PFSK-1 (cell line): ENCODE data around the gene JHY.

Experiments
- FOXP2 ChIP-seq: optimal IDR thresholded peaks from 2 replicates; pipeline ENCODE3; 2011; ENCODE audit warnings: borderline replicate concordance, control low read depth, inconsistent platforms; ENCODE audit not compliant: insufficient read depth; ENCODE audit errors: extremely low read length, extremely low read depth
- POLR2AphosphoS5 ChIP-seq: IDR thresholded peaks from 2 replicates; pipeline ENCODE4 v1.6.1; 2012; ENCODE audit warnings: low read depth, mild to moderate bottlenecking, control low read depth, low read length, moderate library complexity
- REST ChIP-seq, 2 experiments: IDR thresholded peaks; 2 replicates each; pipeline versions ENCODE4 v1.6.1 to v1.8.0; 2011 to 2012; ENCODE audit warnings: low read depth in 2 of 2, low read length in 2 of 2, control low read depth in 1 of 2, inconsistent platforms in 1 of 2, mild to moderate bottlenecking in 1 of 2, moderate library complexity in 1 of 2; ENCODE audit not compliant: insufficient read depth in 1 of 2
- SIN3A ChIP-seq: IDR thresholded peaks from 2 replicates; pipeline ENCODE4 v1.6.1; 2012; ENCODE audit warnings: mild to moderate bottlenecking, low read length, moderate library complexity, borderline replicate concordance; ENCODE audit not compliant: insufficient read depth
- TAF1 ChIP-seq: IDR thresholded peaks from 2 replicates; pipeline ENCODE4 v1.6.1; 2012; ENCODE audit warnings: low read length, control low read depth, borderline replicate concordance; ENCODE audit not compliant: insufficient read depth

The JHY gene

DNA sequence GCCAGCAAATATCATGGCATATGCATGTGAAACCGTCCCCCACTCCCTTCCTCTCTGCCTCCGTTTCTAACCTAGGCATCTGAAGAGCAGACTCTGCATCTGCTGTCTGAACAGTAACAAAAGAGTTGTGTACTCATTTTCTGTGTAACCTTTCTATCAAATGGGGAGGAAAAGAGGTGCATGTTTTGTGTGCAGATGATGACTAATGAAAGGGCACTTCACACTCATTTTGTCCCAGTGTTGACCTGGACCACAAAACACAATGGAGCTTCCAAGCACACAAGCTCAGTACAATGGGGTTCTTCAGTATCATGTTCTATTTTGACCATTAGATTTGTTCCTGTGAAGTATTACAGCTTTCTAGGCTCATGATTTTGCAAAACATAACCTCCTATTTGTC is 13.0 kb downstream of the JHY start:
- TF ChIP-seq POLR2AphosphoS5 (no peak), FOXP2 (no peak), SIN3A (no peak), REST (IDR thresholded peaks at IDR 0.05; ENCODE audit: insufficient read depth in 1 of 2, low read depth in 2 of 2, low read length in 2 of 2) (no peak), TAF1 (no peak)

- no peak for TF ChIP-seq FOXP2
- TF ChIP-seq SIN3A: no peak
- TF ChIP-seq REST (IDR thresholded peaks at IDR 0.05; ENCODE audit: insufficient read depth in 1 of 2, low read depth in 2 of 2, low read length in 2 of 2): no peak
- TF ChIP-seq POLR2AphosphoS5: no peak
- TF ChIP-seq TAF1: no peak
Observed at GRCh38 chr11:122897606-122898210, 15.1 kb downstream of the JHY start.

GRCh38 chr11:122898799-122899198 is 16.2 kb downstream of the JHY start:
- TF ChIP-seq REST (IDR thresholded peaks at IDR 0.05; ENCODE audit: insufficient read depth in 1 of 2, low read depth in 2 of 2, low read length in 2 of 2): no peak
- TF ChIP-seq TAF1: no peak
- no peak for TF ChIP-seq SIN3A
- no peak for TF ChIP-seq POLR2AphosphoS5
- TF ChIP-seq FOXP2: no peak

DNA sequence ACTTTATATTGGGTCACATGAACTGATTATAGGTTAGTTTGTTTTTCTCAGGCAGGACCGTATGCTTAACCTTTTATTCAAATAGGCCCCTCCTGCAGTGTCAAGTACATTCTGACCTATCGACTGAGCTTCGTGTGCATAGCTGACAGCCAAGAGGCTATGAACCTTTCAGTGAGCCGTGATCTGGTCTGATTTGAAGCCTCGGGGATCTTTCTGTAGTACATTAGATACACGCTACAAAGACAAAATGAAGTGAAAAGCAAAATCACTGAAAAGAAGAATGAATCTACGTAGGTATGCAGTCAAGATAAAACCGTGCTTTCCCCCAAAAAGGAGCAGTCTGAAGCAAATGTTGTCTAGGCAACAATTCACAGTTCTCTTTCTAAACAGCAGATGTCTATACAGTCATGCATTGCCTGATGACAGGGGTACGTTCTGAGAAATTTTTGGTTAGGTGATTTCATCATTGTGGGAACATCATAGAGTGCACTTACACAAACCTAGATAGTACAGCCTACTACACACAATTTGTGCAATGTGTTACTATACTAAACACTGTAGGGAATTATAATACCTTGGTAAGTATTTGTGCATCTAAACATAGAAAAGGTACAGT is 18.1 kb downstream of the JHY start:
- TF ChIP-seq POLR2AphosphoS5 (no peak), REST (IDR thresholded peaks at IDR 0.05; ENCODE audit: insufficient read depth in 1 of 2, low read depth in 2 of 2, low read length in 2 of 2) (no peak), TAF1 (no peak), SIN3A (no peak), FOXP2 (no peak)
